ENCODE measurements around the gene AGA.

AGA gene

GRCh38 chr4:177447417-177448004, 5.3 kb upstream of the AGA start:
- no peak for DNase-seq
- intact Hi-C loops (cut with DNase I; ENCODE audit: low total_unique reads): no loop called here
- no peaks in the 10 kb centered on the region for H3K27me3 ChIP-seq
- no peaks in the 10 kb centered on the region for H3K36me3 ChIP-seq
- H3K4me1 ChIP-seq: peaks cover 0 to 5% (median 0%) of the 10 kb centered on the region in 4 donors
- TF ChIP-seq, protein P1, sequence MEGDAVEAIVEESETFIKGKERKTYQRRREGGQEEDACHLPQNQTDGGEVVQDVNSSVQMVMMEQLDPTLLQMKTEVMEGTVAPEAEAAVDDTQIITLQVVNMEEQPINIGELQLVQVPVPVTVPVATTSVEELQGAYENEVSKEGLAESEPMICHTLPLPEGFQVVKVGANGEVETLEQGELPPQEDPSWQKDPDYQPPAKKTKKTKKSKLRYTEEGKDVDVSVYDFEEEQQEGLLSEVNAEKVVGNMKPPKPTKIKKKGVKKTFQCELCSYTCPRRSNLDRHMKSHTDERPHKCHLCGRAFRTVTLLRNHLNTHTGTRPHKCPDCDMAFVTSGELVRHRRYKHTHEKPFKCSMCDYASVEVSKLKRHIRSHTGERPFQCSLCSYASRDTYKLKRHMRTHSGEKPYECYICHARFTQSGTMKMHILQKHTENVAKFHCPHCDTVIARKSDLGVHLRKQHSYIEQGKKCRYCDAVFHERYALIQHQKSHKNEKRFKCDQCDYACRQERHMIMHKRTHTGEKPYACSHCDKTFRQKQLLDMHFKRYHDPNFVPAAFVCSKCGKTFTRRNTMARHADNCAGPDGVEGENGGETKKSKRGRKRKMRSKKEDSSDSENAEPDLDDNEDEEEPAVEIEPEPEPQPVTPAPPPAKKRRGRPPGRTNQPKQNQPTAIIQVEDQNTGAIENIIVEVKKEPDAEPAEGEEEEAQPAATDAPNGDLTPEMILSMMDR (IDR thresholded peaks at IDR 0.05): no peak
- H3K27ac ChIP-seq: no peak overlapping the region
- H3K9me3 ChIP-seq: no peaks in the 10 kb centered on the region
- H3K4me3 ChIP-seq: no peak overlapping the region

GRCh38 chr4:177446586-177446985, 4.3 kb upstream of the AGA start:
- intact Hi-C loops (cut with DNase I; ENCODE audit: low total_unique reads): no loop called here
- TF ChIP-seq, protein P1 (IDR thresholded peaks at IDR 0.05): no peak
- H3K36me3 ChIP-seq: no peaks in the 10 kb centered on the region
- H3K4me3 ChIP-seq: no peak overlapping the region
- H3K9me3 ChIP-seq: no peaks in the 10 kb centered on the region
- H3K27ac ChIP-seq: no peak overlapping the region
- peaks cover 0 to 5% (median under 1%) of the 10 kb centered on the region in 4 donors for H3K4me1 ChIP-seq
- no peaks in the 10 kb centered on the region for H3K27me3 ChIP-seq
- DNase-seq: no peak

DNA sequence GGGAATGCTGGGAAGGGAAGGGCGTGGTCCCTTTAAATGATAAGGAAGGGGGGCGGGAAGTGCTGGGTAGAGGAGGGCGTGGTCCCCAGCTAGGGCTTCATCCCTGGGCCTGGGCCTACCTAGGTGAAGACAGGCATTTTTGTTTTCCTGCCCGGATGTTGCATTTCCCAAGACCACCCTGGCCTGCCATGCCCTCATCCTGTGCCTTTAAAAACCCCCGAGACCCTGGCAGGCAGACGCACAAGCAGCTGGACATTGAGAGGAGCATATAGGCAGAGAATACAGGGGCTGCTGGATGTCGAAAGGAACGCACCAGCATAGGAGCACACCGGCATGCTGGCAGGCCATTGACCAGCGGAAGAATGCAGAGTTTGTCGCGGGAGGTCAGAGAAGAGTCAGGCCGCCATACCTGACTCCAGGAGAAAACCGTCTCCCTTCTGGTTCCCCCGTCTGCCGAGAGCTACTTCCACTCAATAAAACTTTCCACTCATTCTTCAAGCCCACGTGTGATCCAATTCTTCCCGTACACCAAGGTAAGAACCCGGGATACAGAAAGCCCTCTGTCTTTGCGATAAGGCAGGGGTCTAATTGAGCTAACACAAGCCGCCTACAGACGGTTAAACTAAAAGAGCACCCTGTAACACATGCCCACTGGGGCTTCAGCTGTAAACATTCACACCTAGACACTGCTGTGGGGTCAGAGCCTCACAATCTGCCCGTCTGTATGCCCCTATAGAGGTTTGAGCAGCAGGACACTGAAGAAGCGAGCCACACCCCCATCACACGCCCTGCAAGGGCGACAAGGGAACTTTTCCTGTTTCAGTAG, 2.9 kb upstream of the AGA start:
- no peak for DNase-seq
- Histone ChIP-seq H3K4me1 (peaks cover 0 to 14% (median 4%) of the 10 kb centered on the region in 4 donors), H3K9me3 (no peaks in the 10 kb centered on the region), H3K36me3 (no peaks in the 10 kb centered on the region), H3K4me3 (no peak overlapping the region), H3K27me3 (no peaks in the 10 kb centered on the region), H3K27ac (no peak overlapping the region)
- TF ChIP-seq, protein P1 (IDR thresholded peaks at IDR 0.05): no peak
- intact Hi-C loops (cut with DNase I; ENCODE audit: low total_unique reads): no loop called here

DNA sequence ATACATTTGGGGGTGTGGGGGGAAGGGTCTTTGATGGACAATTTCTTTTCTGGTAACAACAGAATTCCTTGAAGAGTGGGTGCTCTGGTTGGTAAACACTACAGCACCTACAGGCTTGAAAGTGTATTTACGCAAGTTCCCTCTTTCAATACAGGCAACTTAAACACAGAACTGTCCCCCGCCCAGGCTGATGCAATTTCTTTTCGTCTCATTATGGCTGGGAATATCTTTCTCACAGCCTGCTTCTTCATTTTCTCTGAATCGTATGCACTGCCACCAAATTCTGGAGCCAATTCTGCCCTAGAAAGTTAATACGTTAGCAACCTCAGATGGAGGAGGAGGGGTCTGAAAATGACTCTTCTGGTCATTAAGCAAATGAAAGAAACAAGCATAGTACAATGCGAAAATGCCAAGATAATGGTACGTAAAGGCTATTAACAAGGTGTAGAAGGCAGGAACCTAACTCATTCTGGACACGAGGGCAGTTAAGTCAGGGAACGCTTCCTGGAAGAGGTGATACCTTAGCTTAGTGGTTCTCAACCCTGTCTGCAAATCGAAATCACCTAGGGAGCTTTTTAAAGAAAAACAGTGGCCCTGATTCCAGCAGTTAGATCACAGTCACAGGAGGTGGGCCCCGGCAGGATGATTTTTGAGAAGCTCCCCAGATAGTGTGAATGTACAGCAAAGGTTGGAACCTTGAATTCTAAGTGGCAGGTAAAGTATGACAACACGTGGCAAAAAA, 1.0 kb downstream of the AGA start:
- no peaks in the 10 kb centered on the region for H3K9me3 ChIP-seq
- peaks cover 0 to 14% (median 4%) of the 10 kb centered on the region in 4 donors for H3K4me1 ChIP-seq
- peaks cover 14 to 25% (median 15%) of the 10 kb centered on the region in 3 donors for H3K36me3 ChIP-seq
- peak in 1 of 2 donors; percentile 22 for DNase-seq
- H3K27me3 ChIP-seq: no peaks in the 10 kb centered on the region
- H3K27ac ChIP-seq: peak overlapping the region; percentile 85 to 86
- peak overlapping the region; percentile 62 for H3K4me3 ChIP-seq
- TF ChIP-seq, protein P1 (IDR thresholded peaks at IDR 0.05): no peak
- intact Hi-C loops (cut with DNase I; ENCODE audit: low total_unique reads): no loop called here

DNA sequence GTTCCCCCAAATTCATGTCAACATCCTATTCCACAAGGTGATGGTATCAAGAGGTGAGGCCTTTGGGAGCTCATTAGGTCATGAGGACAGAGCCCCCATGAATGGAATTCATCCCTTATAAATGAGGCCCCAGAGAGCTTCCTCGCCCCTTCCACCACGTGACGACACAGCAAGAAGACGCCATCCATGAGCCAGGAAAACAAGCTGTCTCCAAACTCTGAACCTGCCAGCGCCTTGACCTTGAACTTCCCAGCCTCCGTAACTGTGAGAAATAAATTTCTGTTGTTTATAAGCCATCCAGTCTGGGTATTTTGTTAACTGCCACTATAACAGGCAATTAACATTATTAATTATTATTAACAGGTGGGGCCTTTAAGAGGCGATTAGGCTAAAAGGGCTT, 5.8 kb downstream of the AGA start:
- TF ChIP-seq, protein P1 (IDR thresholded peaks at IDR 0.05): no peak
- DNase-seq: no peak
- Histone ChIP-seq H3K4me1 (peaks cover 0 to 8% (median 3%) of the 10 kb centered on the region in 4 donors), H3K36me3 (peaks cover 20 to 54% (median 49%) of the 10 kb centered on the region in 3 donors), H3K27ac (no peak overlapping the region), H3K4me3 (no peak overlapping the region), H3K9me3 (no peaks in the 10 kb centered on the region), H3K27me3 (no peaks in the 10 kb centered on the region)
- intact Hi-C loops (cut with DNase I; ENCODE audit: low total_unique reads): no loop called here
